ENCODE measurements around the gene RPL14. TPM values are rescaled to one million over a fixed set of nuclear protein-coding genes. Genes with fewer than 3 reads are reported as not detected.

The RPL14 gene
- total RNA-seq, 4 donors from 2014 or later: 246 to 2,060 (median 607) TPM

DNA sequence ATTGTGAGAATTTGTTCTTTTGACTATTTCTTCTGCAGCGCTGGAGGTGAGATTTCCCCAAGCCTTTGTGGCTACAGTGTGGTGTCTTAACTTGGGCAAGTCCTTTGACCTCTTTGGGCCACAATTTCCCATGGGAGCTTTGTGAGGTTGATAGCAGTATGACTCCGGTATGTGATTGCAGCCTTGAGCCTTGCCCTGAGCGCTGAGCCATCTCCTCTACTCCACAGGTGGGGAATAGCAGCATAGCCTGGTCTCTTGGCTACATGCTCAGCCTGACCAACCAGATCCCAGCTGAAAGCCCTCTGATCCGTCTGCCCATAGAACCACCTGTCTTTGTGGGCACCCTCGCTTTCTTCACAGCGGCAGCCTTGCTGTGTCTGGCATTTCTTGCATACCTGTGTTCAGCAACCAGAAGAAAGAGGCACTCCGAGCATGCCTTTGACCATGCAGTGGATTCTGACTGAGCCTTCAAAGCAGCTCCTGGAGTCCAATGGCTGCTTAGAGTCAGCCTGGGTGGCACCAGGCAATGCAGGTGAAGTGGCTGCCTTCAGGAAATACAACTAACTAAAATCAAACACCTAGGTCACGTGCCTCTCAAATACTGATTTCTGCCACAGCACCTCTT, 30.0 kb upstream of the RPL14 start:
- Histone ChIP-seq H3K9me3 (no peaks in the 10 kb centered on the region), H3K4me3 (no peak overlapping the region), H3K4me1 (no peaks in the 10 kb centered on the region), H3K27ac (no peak overlapping the region), H3K27me3 (no peaks in the 10 kb centered on the region), H3K36me3 (no peaks in the 10 kb centered on the region)
- intact Hi-C loops (cut with DNase I; ENCODE audit: low total_unique reads): no loop called here
- TF ChIP-seq, protein P1, sequence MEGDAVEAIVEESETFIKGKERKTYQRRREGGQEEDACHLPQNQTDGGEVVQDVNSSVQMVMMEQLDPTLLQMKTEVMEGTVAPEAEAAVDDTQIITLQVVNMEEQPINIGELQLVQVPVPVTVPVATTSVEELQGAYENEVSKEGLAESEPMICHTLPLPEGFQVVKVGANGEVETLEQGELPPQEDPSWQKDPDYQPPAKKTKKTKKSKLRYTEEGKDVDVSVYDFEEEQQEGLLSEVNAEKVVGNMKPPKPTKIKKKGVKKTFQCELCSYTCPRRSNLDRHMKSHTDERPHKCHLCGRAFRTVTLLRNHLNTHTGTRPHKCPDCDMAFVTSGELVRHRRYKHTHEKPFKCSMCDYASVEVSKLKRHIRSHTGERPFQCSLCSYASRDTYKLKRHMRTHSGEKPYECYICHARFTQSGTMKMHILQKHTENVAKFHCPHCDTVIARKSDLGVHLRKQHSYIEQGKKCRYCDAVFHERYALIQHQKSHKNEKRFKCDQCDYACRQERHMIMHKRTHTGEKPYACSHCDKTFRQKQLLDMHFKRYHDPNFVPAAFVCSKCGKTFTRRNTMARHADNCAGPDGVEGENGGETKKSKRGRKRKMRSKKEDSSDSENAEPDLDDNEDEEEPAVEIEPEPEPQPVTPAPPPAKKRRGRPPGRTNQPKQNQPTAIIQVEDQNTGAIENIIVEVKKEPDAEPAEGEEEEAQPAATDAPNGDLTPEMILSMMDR (IDR thresholded peaks at IDR 0.05): no peak
- TF ChIP-seq POLR2A (IDR thresholded peaks at IDR 0.05): no peak
- DNase-seq: no peak

GRCh38 chr3:40432793-40433192, 24.3 kb upstream of the RPL14 start:
- no peaks in the 10 kb centered on the region for H3K9me3 ChIP-seq
- no peak overlapping the region for H3K4me3 ChIP-seq
- intact Hi-C loops (cut with DNase I; ENCODE audit: low total_unique reads): no loop called here
- TF ChIP-seq POLR2A (IDR thresholded peaks at IDR 0.05): no peak
- TF ChIP-seq, protein P1 (IDR thresholded peaks at IDR 0.05): no peak
- H3K36me3 ChIP-seq: no peaks in the 10 kb centered on the region
- DNase-seq: no peak
- no peak overlapping the region for H3K27ac ChIP-seq
- no peaks in the 10 kb centered on the region for H3K4me1 ChIP-seq
- no peaks in the 10 kb centered on the region for H3K27me3 ChIP-seq

- Histone ChIP-seq H3K27ac (no peak overlapping the region), H3K4me3 (no peak overlapping the region), H3K36me3 (no peaks in the 10 kb centered on the region), H3K4me1 (no peaks in the 10 kb centered on the region), H3K9me3 (no peaks in the 10 kb centered on the region), H3K27me3 (no peaks in the 10 kb centered on the region)
- no peak for DNase-seq
- intact Hi-C loops (cut with DNase I; ENCODE audit: low total_unique reads): no loop called here
- TF ChIP-seq POLR2A (IDR thresholded peaks at IDR 0.05): no peak
- TF ChIP-seq, protein P1 (IDR thresholded peaks at IDR 0.05): no peak
Measured at GRCh38 chr3:40437889-40438288, 19.2 kb upstream of the RPL14 start.

- Histone ChIP-seq H3K4me3 (no peak overlapping the region), H3K36me3 (no peaks in the 10 kb centered on the region), H3K9me3 (no peaks in the 10 kb centered on the region), H3K27me3 (no peaks in the 10 kb centered on the region), H3K4me1 (no peaks in the 10 kb centered on the region), H3K27ac (no peak overlapping the region)
- TF ChIP-seq, protein P1 (IDR thresholded peaks at IDR 0.05): no peak
- no peak for TF ChIP-seq POLR2A (IDR thresholded peaks at IDR 0.05)
- intact Hi-C loops (cut with DNase I; ENCODE audit: low total_unique reads): no loop called here
- no peak for DNase-seq
Measured at GRCh38 chr3:40445062-40445461, 12.1 kb upstream of the RPL14 start.

GRCh38 chr3:40445880-40446279, 11.3 kb upstream of the RPL14 start:
- no peaks in the 10 kb centered on the region for H3K36me3 ChIP-seq
- intact Hi-C loops (cut with DNase I; ENCODE audit: low total_unique reads): no loop called here
- DNase-seq: no peak
- H3K4me1 ChIP-seq: no peaks in the 10 kb centered on the region
- no peak for TF ChIP-seq POLR2A (IDR thresholded peaks at IDR 0.05)
- TF ChIP-seq, protein P1 (IDR thresholded peaks at IDR 0.05): no peak
- no peak overlapping the region for H3K27ac ChIP-seq
- no peaks in the 10 kb centered on the region for H3K27me3 ChIP-seq
- H3K9me3 ChIP-seq: no peaks in the 10 kb centered on the region
- no peak overlapping the region for H3K4me3 ChIP-seq

Measured in uterus (tissue), 4 donors.